GM18519 (cell line): ENCODE measurements around the gene CYFIP1.
A peak's percentile ranks its signal among the peaks of the same experiment; 100 is the strongest.

Experiments
- ATAC-seq: cut with Tn5 transposase; IDR thresholded peaks from one replicate; pipeline ENCODE4 v1.9.1; 2021; ENCODE audit warnings: mild to moderate bottlenecking, moderate library complexity; ENCODE audit not compliant: unreplicated experiment, low FRiP score

Gene CYFIP1

GRCh38 chr15:22951381-22952280, 28.5 kb downstream of the CYFIP1 start:
- no peak for ATAC-seq

GRCh38 chr15:22951031-22951380, 29.2 kb downstream of the CYFIP1 start:
- no peak for ATAC-seq

DNA sequence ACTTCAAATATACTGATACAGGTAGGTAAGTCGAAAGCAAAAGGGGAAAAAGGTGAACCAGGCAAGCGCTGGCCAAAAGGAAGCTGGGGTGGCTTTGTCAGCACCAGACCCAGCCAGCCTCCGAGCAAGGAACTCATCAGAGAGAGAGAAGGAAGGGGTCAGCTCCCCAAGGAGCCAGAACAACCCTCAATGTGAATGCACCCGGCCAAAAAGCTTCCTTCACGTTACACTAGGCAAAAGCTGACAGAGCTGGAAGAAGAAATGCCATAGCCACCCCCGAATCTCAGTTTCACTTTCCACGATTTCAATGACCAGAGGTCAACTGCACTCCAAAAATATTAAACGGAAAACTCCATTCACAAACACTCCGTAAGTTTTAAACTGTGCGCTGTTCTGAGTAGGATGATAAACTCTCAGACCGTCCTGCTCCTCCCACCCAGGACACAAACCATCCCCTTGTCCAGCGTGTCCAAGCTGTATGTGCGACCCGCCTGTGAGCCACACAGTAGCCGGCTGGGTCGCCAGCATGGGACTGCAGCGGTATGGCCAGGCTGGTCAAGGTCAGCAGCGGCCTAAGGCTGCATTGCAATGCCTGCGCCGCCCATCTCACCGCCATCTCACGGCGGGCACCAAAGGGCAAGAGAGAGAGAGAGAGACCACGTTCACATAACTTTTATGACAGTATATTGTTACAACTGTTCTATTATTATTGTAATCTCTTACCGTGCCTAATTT, 29.7 kb downstream of the CYFIP1 start:
- ATAC-seq: no peak

GRCh38 chr15:22949074-22949547, 31.1 kb downstream of the CYFIP1 start:
- ATAC-seq: peak; percentile 62

- ATAC-seq: no peak
Measured at GRCh38 chr15:22948056-22948455, 32.1 kb downstream of the CYFIP1 start.

GRCh38 chr15:22947101-22948000, 32.8 kb downstream of the CYFIP1 start:
- no peak for ATAC-seq

- ATAC-seq: no peak
Measured at GRCh38 chr15:22945071-22945470, 35.1 kb downstream of the CYFIP1 start.

DNA sequence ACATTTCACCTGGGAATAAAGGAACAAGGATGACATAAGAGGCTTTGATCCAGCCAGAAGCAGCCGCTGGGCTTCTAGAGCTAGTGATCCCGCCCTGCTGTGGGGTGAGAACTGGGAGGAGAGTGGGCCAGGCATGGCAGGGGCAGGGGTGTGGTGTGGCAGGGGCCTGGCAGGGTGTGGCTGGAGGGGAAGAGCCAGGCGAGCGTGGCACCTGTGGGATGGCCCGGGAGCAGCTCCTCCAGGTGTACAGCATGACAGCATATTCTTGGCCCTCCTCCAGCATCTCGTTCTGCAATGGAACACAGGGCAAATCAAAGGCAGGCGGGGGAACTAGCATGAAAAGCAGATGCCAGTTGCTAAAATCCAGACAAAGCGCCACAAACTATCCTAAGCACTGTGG, 35.5 kb downstream of the CYFIP1 start:
- ATAC-seq: no peak

GRCh38 chr15:22942877-22943276, 37.3 kb downstream of the CYFIP1 start:
- no peak for ATAC-seq

- no peak for ATAC-seq
Measured at GRCh38 chr15:22942306-22942855, 37.8 kb downstream of the CYFIP1 start.

- ATAC-seq: no peak
Measured at GRCh38 chr15:22941179-22941578, 39.0 kb downstream of the CYFIP1 start.

GRCh38 chr15:22939652-22940061, 40.5 kb downstream of the CYFIP1 start:
- no peak for ATAC-seq

GRCh38 chr15:22939051-22939450, 41.1 kb downstream of the CYFIP1 start:
- ATAC-seq: no peak

DNA sequence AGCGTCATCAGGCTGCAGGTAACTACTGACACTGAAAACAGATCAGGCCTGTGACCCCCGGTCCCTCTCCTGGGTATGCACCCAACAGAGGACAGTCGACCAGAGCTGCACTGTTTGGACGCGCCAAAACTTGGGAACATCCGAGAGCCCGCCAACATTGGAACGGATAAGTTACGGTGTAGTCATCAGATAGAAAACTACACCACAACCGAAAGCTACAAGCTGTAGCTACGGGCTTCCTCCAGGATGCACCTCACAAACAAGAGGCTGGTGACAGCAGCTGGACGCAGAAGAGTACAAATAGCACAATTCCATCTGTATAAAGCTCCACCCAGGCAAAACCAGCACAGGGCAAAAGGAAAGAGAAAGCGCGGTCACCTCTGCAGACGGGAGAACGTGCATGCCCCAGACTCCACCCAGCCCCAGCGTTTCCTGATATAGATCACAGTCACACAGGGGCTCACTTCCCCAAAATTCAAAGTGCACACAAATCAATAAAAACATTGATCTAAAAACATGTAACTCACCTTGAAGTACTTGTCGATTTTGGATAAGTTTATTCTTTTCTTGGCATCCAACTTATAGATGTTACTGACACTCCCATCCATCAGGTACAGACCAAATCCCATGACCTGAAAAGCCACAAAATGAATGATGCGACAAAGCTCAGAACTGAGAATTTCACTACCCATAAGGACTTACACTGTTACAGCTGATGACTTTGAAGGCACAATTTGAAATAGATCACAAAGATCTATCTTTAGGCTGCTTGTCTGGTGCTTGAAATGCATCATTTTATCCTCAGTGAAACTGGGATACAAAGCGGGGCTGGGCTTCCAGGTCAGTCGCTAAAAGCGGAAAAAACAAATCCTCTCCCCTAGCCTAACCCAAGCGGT, 43.3 kb downstream of the CYFIP1 start:
- peak; percentile 75 for ATAC-seq

DNA sequence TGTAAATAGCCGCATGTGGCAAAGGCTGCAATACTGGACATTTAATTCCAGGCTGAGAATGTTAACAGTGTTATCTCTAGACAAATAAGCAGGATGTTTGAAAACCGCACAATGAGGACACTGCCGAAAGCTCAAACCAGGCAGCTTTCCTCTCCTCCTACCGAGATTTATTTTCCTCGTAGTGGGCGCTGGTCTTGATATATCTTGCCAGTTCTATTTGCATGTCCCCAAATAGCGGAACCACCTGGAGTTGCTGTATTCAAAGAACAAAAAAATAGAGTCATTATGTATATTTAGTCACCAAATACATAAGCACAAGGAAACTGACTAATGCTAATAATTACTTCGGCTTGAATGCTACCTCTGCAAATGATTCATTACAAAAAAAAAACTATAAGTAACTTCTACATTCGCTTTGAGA, 46.5 kb downstream of the CYFIP1 start:
- ATAC-seq: no peak

- no peak for ATAC-seq
Measured at GRCh38 chr15:22931784-22932536, 48.2 kb downstream of the CYFIP1 start.

GRCh38 chr15:22930782-22931484, 49.2 kb downstream of the CYFIP1 start:
- ATAC-seq: no peak

DNA sequence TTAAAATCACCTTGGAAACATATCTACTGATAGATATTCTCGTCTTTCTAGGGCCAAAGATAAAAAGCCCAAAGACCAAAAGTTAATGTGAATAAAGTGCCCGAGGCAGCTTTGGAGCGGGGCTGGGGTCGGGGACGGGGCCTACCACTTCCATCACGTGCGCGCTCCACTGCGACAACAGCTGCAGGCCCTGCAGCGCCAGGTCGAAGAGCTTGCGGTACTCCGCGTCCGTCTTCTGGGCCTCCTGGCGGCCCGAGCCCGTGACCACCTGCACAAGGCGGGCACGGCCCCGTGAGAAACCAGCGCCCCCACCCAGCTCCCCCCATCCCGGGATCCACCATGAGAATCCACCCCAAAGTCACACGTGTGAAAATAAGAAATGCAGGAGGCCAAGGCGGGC, 52.4 kb downstream of the CYFIP1 start:
- ATAC-seq: no peak
